Chondrocyte (in vitro differentiated cells): Measurements from ENCODE around the gene DSCAML1. TPM values are rescaled to one million over a fixed set of nuclear protein-coding genes. Genes with fewer than 3 reads are reported as not detected.

Experiments
- DNase-seq: peaks from one replicate; pipeline ENCODE4 v3.0.0; 2021; ENCODE audit warnings: mixed read lengths, low spot score
- H3K27ac Mint-ChIP-seq: one replicate; pipeline ENCODE4 v1.8.0; 2021; ENCODE audit warnings: mild to moderate bottlenecking, moderate library complexity, mixed read lengths; ENCODE audit not compliant: unreplicated experiment
- H3K27me3 Mint-ChIP-seq: 2 replicates; pipeline ENCODE4 v1.8.0; 2021; ENCODE audit warnings: low read depth, mixed read lengths
- H3K36me3 Mint-ChIP-seq: 2 replicates; pipeline ENCODE4 v1.8.0; 2021; ENCODE audit warnings: low read depth, mixed read lengths
- H3K4me1 Mint-ChIP-seq: 2 replicates; pipeline ENCODE4 v1.8.0; 2021; ENCODE audit warnings: low read depth, mild to moderate bottlenecking, mixed read lengths
- H3K4me3 Mint-ChIP-seq: one replicate; pipeline ENCODE4 v1.8.0; 2021; ENCODE audit warnings: mild to moderate bottlenecking, moderate library complexity, mixed read lengths; ENCODE audit not compliant: unreplicated experiment
- H3K9me3 Mint-ChIP-seq: 2 replicates; pipeline ENCODE4 v1.8.0; 2021; ENCODE audit warnings: low read depth, mixed read lengths
- CTCF ChIP-seq: fragments of 200-600 bp; sonication (generic); IDR thresholded peaks from 2 replicates; pipeline ENCODE4 v1.5.0; 2021; ENCODE audit warnings: antibody characterized with exemption, mild to moderate bottlenecking, moderate library complexity
- total RNA-seq: library from RNA; stranded (reverse); gene quantifications from 3 replicates; pipeline ENCODE4 v1.2.1, GENCODE V29; 2021

The DSCAML1 gene
- total RNA-seq, 1 donor from 2014 or later = not detected

DNA sequence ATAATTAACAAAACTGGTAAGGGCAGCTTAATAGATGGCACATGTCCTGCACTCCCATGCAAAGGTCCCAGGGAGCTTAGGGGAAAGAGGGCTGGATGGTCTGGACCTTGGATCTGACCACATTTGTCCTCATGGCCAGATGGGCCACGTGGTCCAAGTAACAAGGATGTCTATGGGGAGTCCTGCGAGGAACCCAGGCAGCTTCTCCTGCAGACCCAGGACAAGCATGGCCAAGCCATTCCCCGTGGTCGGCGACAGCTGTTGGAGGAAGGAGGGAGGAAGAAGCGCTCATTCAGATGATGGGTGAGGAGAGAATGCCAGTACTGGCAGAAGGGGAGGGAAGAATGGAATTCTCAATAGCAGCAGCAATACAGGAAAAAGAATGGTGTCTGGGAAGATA lies 109.2 kb downstream of the DSCAML1 start:
- H3K36me3 Mint-ChIP-seq = no peaks in the 10 kb centered on the region
- no peak overlapping the region for H3K4me3 Mint-ChIP-seq
- H3K9me3 Mint-ChIP-seq = no peaks in the 10 kb centered on the region
- no peak for DNase-seq
- no peak for TF ChIP-seq CTCF
- peaks cover 19% of the 10 kb centered on the region for H3K27me3 Mint-ChIP-seq
- H3K27ac Mint-ChIP-seq = no peak overlapping the region
- no peaks in the 10 kb centered on the region for H3K4me1 Mint-ChIP-seq

DNA sequence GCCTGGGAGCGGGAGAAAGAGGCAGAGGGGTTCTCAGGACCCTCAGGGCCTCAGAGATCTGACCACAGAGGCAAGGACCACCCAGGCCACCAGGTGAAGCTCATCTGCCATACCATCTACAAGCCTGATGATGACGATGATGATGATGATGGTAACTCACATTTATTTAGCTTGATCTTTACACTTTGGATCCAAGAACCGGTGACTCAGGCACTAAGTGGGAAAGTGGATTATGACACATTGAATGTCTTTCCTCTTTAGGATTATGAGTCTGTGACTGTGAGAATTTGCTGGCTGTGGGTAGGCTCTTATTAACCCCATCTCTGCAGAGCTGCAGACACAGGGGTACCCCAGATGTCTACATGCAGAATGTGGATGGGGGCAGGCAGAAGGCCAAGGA lies 110.3 kb downstream of the DSCAML1 start:
- Mint-ChIP-seq H3K9me3 (no peaks in the 10 kb centered on the region), H3K27me3 (peaks cover 29% of the 10 kb centered on the region)
- TF ChIP-seq CTCF = no peak

GRCh38 chr11:117685566-117685965 lies 111.5 kb downstream of the DSCAML1 start:
- H3K27me3 Mint-ChIP-seq = peaks cover 35% of the 10 kb centered on the region
- no peak for DNase-seq
- no peaks in the 10 kb centered on the region for H3K36me3 Mint-ChIP-seq
- H3K27ac Mint-ChIP-seq = no peak overlapping the region
- H3K9me3 Mint-ChIP-seq = no peaks in the 10 kb centered on the region
- no peak for TF ChIP-seq CTCF
- no peaks in the 10 kb centered on the region for H3K4me1 Mint-ChIP-seq
- H3K4me3 Mint-ChIP-seq = no peak overlapping the region

More for the DNA sequence above, 110.3 kb downstream of the DSCAML1 start:
- no peaks in the 10 kb centered on the region for H3K4me1 Mint-ChIP-seq
- H3K27ac Mint-ChIP-seq = no peak overlapping the region
- no peak for DNase-seq
- no peaks in the 10 kb centered on the region for H3K36me3 Mint-ChIP-seq
- no peak overlapping the region for H3K4me3 Mint-ChIP-seq

- H3K4me3 Mint-ChIP-seq = no peak overlapping the region
Observed at GRCh38 chr11:117684731-117685130, 112.3 kb downstream of the DSCAML1 start.

GRCh38 chr11:117684111-117684510 lies 112.9 kb downstream of the DSCAML1 start:
- Mint-ChIP-seq H3K27ac (no peak overlapping the region), H3K4me1 (no peaks in the 10 kb centered on the region), H3K36me3 (no peaks in the 10 kb centered on the region), H3K4me3 (no peak overlapping the region), H3K27me3 (peaks cover 41% of the 10 kb centered on the region), H3K9me3 (no peaks in the 10 kb centered on the region)
- no peak for DNase-seq
- TF ChIP-seq CTCF = no peak

More at GRCh38 chr11:117684731-117685130, 112.3 kb downstream of the DSCAML1 start:
- no peak for TF ChIP-seq CTCF
- Mint-ChIP-seq H3K36me3 (no peaks in the 10 kb centered on the region), H3K27me3 (peaks cover 38% of the 10 kb centered on the region), H3K9me3 (no peaks in the 10 kb centered on the region), H3K4me1 (no peaks in the 10 kb centered on the region), H3K27ac (no peak overlapping the region)
- DNase-seq = no peak
